ENCODE data around the gene TEX264.

- TF ChIP-seq, protein P1, sequence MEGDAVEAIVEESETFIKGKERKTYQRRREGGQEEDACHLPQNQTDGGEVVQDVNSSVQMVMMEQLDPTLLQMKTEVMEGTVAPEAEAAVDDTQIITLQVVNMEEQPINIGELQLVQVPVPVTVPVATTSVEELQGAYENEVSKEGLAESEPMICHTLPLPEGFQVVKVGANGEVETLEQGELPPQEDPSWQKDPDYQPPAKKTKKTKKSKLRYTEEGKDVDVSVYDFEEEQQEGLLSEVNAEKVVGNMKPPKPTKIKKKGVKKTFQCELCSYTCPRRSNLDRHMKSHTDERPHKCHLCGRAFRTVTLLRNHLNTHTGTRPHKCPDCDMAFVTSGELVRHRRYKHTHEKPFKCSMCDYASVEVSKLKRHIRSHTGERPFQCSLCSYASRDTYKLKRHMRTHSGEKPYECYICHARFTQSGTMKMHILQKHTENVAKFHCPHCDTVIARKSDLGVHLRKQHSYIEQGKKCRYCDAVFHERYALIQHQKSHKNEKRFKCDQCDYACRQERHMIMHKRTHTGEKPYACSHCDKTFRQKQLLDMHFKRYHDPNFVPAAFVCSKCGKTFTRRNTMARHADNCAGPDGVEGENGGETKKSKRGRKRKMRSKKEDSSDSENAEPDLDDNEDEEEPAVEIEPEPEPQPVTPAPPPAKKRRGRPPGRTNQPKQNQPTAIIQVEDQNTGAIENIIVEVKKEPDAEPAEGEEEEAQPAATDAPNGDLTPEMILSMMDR (conservative IDR thresholded peaks at IDR 0.05; ENCODE audit: low read depth, low read length) = no peak
- TF ChIP-seq EZH2 (IDR thresholded peaks at IDR 0.05; ENCODE audit: borderline replicate concordance, low read depth, low read length, poor library complexity, severe bottlenecking) = no peak
Measured at GRCh38 chr3:51646091-51646490, 25.0 kb upstream of the TEX264 start.

Measured in A673 (cell line).